WTC11 (cell line): Measurements from ENCODE around the gene PRSS38. TPM values are rescaled to one million over a fixed set of nuclear protein-coding genes. Genes with fewer than 3 reads are reported as not detected.
A peak's percentile ranks its signal among the peaks of the same experiment; 100 is the strongest.

Source experiments
- ATAC-seq: fragments of 200-7000 bp; cut with Tn5 transposase; 2 replicates; pipeline ENCODE4 v1.10.0; 2021; ENCODE audit warnings: mild to moderate bottlenecking, moderate library complexity
- CTCF ChIA-PET: fragments of 300-600 bp; sonication (Branson Sonifier 250); formaldehyde crosslinking; loops from one replicate; lab custom pipeline; 2021; ENCODE audit warnings: antibody characterized with exemption; lab: Charles Lee
- POLR2A ChIA-PET: fragments of 350-600 bp; sonication (Branson Sonifier 250); formaldehyde crosslinking; loops from one replicate; lab custom pipeline; 2021; ENCODE audit warnings: antibody characterized with exemption; lab: Charles Lee
- DNase-seq: peaks from one replicate; pipeline ENCODE4 v3.0.0; 2021; ENCODE audit warnings: low spot score
- H3K27ac Mint-ChIP-seq: 2 replicates; pipeline ENCODE4 v1.8.0; 2021; ENCODE audit warnings: mixed read lengths
- H3K27me3 Mint-ChIP-seq: 2 replicates; pipeline ENCODE4 v1.8.0; 2021; ENCODE audit warnings: low read depth, mild to moderate bottlenecking, moderate library complexity, mixed read lengths
- H3K36me3 Mint-ChIP-seq: 2 replicates; pipeline ENCODE4 v1.8.0; 2021; ENCODE audit warnings: mixed read lengths
- H3K4me1 Mint-ChIP-seq: 2 replicates; pipeline ENCODE4 v1.8.0; 2022; ENCODE audit warnings: mixed read lengths
- H3K4me3 Mint-ChIP-seq: 2 replicates; pipeline ENCODE4 v1.8.0; 2021; ENCODE audit warnings: mild to moderate bottlenecking, moderate library complexity, mixed read lengths
- H3K9me3 Mint-ChIP-seq: 2 replicates; pipeline ENCODE4 v1.8.0; 2021; ENCODE audit warnings: mixed read lengths
- ARID4B ChIP-seq: sonication (generic); formaldehyde crosslinking; IDR thresholded peaks from 2 replicates; pipeline ENCODE4 v1.8.0; 2023; ENCODE audit warnings: missing genetic modification reagents, mild to moderate bottlenecking, borderline replicate concordance
- FOXP4 ChIP-seq: sonication (generic); formaldehyde crosslinking; IDR thresholded peaks from 2 replicates; pipeline ENCODE4 v1.8.0; 2022; ENCODE audit warnings: mild to moderate bottlenecking, missing genetic modification reagents
- HMGA2 ChIP-seq: fragments of 250-450 bp; sonication (Bioruptor Pico); IDR thresholded peaks from 2 replicates; pipeline ENCODE4 v1.4.0; 2021; ENCODE audit warnings: mild to moderate bottlenecking, moderate library complexity
- HMGXB4 ChIP-seq: sonication (generic); formaldehyde crosslinking; IDR thresholded peaks from 2 replicates; pipeline ENCODE4 v1.8.1; 2023; ENCODE audit warnings: mild to moderate bottlenecking, moderate library complexity, missing genetic modification reagents
- NFYB ChIP-seq: sonication (generic); formaldehyde crosslinking; conservative IDR thresholded peaks from 2 replicates; pipeline ENCODE4 v1.8.0; 2022; ENCODE audit warnings: low read depth, missing genetic modification reagents
- PRDM15 ChIP-seq: sonication (generic); formaldehyde crosslinking; IDR thresholded peaks from 2 replicates; pipeline ENCODE4 v1.8.0; 2022; ENCODE audit warnings: missing genetic modification reagents
- RELA ChIP-seq: sonication (generic); formaldehyde crosslinking; IDR thresholded peaks from 2 replicates; pipeline ENCODE4 v1.8.1; 2022; ENCODE audit warnings: missing genetic modification reagents, mild to moderate bottlenecking, borderline replicate concordance
- SOX15 ChIP-seq: fragments of 250-450 bp; sonication (Bioruptor Pico); IDR thresholded peaks from 2 replicates; pipeline ENCODE4 v1.9.0; 2021; ENCODE audit warnings: mild to moderate bottlenecking
- TCF7 ChIP-seq: sonication (generic); formaldehyde crosslinking; IDR thresholded peaks from 2 replicates; pipeline ENCODE4 v1.8.0; 2022; ENCODE audit warnings: mild to moderate bottlenecking, low read depth, missing genetic modification reagents, moderate library complexity
- TEAD1 ChIP-seq: sonication (generic); formaldehyde crosslinking; IDR thresholded peaks from 2 replicates; pipeline ENCODE4 v1.8.0; 2022; ENCODE audit warnings: mild to moderate bottlenecking, missing genetic modification reagents
- TP53 ChIP-seq: sonication (generic); formaldehyde crosslinking; IDR thresholded peaks from 2 replicates; pipeline ENCODE4 v1.8.1; 2023; ENCODE audit warnings: mild to moderate bottlenecking, missing genetic modification reagents
- ZBTB43 ChIP-seq: sonication (generic); formaldehyde crosslinking; IDR thresholded peaks from 2 replicates; pipeline ENCODE4 v1.8.1; 2023; ENCODE audit warnings: mild to moderate bottlenecking, missing genetic modification reagents
- ZNF416 ChIP-seq: fragments of 250-450 bp; sonication (Bioruptor Pico); IDR thresholded peaks from 2 replicates; pipeline ENCODE4 v1.9.0; 2021; ENCODE audit warnings: mild to moderate bottlenecking, inconsistent platforms
- ZNF423 ChIP-seq: fragments of 250-450 bp; sonication (Bioruptor Pico); IDR thresholded peaks from 2 replicates; pipeline ENCODE4 v2.1.2; 2022; ENCODE audit warnings: mild to moderate bottlenecking, moderate library complexity
- total RNA-seq: library from RNA; stranded (reverse); gene quantifications from 3 replicates; pipeline ENCODE4 v1.2.3, GENCODE V29; 2021
- TF ChIP-seq, protein P1 (sequence below): sonication (generic); formaldehyde crosslinking; IDR thresholded peaks from 2 replicates; pipeline ENCODE4 v1.8.1; 2022; ENCODE audit warnings: missing genetic modification reagents, borderline replicate concordance
- TF ChIP-seq, protein P2 (sequence below): fragments of 250-450 bp; sonication (Bioruptor Pico); IDR thresholded peaks from 2 replicates; pipeline ENCODE4 v1.9.0; 2021; ENCODE audit warnings: mild to moderate bottlenecking
- TF ChIP-seq, protein P3 (sequence below): sonication (generic); formaldehyde crosslinking; IDR thresholded peaks from 2 replicates; pipeline ENCODE4 v1.8.1; 2022; ENCODE audit warnings: low read depth, missing genetic modification reagents, borderline replicate concordance

PRSS38 gene
- total RNA-seq, 1 experiment from 2014 or later = not detected

GRCh38 chr1:227894831-227895451 is 79.5 kb downstream of the PRSS38 start:
- H3K4me1 Mint-ChIP-seq = peaks cover 6% of the 10 kb centered on the region; the same call in 1 of the 2 replicates
- no peaks in the 10 kb centered on the region for H3K9me3 Mint-ChIP-seq
- CTCF ChIA-PET = no interaction called here
- no peak overlapping the region for H3K4me3 Mint-ChIP-seq
- H3K27ac Mint-ChIP-seq = no peak overlapping the region
- no peak for ATAC-seq
- POLR2A ChIA-PET = no interaction called here
- peak; percentile 7 for DNase-seq
- no peaks in the 10 kb centered on the region for H3K36me3 Mint-ChIP-seq
- H3K27me3 Mint-ChIP-seq = no peaks in the 10 kb centered on the region
- TF ChIP-seq ZNF416 (no peak), FOXP4 (no peak), ZBTB43 (CRISPR knock-in tag) (no peak), TP53 (no peak), TEAD1 (CRISPR knock-in tag) (no peak), PRDM15 (CRISPR knock-in tag) (no peak), SOX15 (CRISPR knock-in tag) (no peak), ARID4B (CRISPR knock-in tag) (no peak), NFYB (CRISPR knock-in tag) (no peak), ZNF423 (CRISPR knock-in tag) (no peak), TCF7 (CRISPR knock-in tag) (no peak), RELA (CRISPR knock-in tag) (no peak), HMGXB4 (CRISPR knock-in tag) (no peak), HMGA2 (CRISPR knock-in tag) (no peak)
- TF ChIP-seq, protein P1, sequence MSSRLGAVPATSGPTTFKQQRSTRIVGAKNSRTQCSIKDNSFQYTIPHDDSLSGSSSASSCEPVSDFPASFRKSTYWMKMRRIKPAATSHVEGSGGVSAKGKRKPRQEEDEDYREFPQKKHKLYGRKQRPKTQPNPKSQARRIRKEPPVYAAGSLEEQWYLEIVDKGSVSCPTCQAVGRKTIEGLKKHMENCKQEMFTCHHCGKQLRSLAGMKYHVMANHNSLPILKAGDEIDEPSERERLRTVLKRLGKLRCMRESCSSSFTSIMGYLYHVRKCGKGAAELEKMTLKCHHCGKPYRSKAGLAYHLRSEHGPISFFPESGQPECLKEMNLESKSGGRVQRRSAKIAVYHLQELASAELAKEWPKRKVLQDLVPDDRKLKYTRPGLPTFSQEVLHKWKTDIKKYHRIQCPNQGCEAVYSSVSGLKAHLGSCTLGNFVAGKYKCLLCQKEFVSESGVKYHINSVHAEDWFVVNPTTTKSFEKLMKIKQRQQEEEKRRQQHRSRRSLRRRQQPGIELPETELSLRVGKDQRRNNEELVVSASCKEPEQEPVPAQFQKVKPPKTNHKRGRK (CRISPR knock-in tag) = no peak
- TF ChIP-seq, protein P2, sequence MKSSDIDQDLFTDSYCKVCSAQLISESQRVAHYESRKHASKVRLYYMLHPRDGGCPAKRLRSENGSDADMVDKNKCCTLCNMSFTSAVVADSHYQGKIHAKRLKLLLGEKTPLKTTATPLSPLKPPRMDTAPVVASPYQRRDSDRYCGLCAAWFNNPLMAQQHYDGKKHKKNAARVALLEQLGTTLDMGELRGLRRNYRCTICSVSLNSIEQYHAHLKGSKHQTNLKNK (CRISPR knock-in tag) = no peak
- TF ChIP-seq, protein P3, sequence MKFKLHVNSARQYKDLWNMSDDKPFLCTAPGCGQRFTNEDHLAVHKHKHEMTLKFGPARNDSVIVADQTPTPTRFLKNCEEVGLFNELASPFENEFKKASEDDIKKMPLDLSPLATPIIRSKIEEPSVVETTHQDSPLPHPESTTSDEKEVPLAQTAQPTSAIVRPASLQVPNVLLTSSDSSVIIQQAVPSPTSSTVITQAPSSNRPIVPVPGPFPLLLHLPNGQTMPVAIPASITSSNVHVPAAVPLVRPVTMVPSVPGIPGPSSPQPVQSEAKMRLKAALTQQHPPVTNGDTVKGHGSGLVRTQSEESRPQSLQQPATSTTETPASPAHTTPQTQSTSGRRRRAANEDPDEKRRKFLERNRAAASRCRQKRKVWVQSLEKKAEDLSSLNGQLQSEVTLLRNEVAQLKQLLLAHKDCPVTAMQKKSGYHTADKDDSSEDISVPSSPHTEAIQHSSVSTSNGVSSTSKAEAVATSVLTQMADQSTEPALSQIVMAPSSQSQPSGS = no peak
